Activated CD4-positive, alpha-beta T cell treated with anti-CD3 and anti-CD28 coated beads, Interleukin-10, Interleukin-2, amounts not matched to agents 100 ng/mL and 50 ng/mL, durations not matched to agents 16 hours and 8 hours (primary cell): ENCODE measurements around the gene ARHGAP24.
"Not testable (repeated sequence)": the region's sequence is repeated elsewhere in the genome, so short reads cannot be mapped to it uniquely, and the experiment has no call there.

Experiments used
- DNase-seq: peaks from one replicate; pipeline ENCODE4 v3.0.0-alpha.2; 2020

The ARHGAP24 gene

DNA sequence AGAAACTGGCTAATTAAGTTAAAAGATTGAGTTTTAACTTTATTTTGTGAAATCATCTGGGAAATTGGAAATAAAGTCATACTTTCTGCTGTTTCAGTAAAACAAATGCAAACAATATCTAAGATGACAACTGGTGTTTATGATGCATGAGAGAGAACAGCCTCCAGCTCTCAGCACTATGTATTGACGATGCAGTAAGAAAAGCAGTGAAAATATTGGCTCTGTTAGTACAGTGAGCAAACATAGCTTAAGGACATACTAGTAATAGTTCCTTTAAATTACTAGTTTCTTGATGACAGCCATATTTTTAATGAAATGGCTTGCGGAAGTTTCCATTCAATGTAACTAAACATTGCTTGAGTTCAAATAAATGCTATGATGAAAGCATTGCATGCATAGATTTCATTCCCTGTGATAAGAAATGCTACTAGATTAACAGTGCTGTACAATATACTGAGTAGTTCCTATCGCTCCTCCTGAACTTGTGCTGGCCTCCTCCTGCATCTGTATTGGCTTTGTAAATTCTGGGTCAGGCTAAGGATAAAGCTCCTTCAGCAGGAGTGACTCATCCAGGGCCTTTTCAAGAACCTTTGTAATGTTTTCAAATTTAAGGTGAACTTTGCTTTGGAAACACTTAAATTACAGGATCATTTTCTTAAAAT, 11.6 kb downstream of the ARHGAP24 start:
- no peak for DNase-seq

- DNase-seq = no peak
Measured at GRCh38 chr4:85488416-85488815, 13.5 kb downstream of the ARHGAP24 start.

GRCh38 chr4:85489273-85489981, 14.5 kb downstream of the ARHGAP24 start:
- DNase-seq = no peak

DNA sequence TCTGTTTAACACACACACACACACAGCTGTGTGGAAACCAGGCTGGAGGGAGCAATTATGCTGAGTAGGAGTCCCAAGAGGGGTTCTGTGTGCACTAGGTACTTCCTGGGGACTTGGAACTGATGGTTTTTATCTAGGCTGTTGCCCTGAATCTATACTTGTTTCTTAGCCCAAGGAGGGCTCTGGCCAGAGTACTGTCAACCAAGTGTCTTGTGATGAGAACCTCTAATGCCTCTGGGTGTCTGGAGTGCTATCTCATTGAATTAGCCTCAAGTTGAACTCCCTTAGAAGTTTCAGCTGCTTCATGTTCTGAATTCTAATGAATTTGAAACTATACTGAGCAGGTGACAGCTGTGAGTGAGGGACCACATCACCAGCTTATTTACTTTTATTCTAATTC, 16.6 kb downstream of the ARHGAP24 start:
- no peak for DNase-seq

GRCh38 chr4:85492336-85492735, 17.4 kb downstream of the ARHGAP24 start:
- DNase-seq = no peak

- no peak for DNase-seq
Measured at GRCh38 chr4:85495621-85496020, 20.7 kb downstream of the ARHGAP24 start.

GRCh38 chr4:85496126-85496849, 21.3 kb downstream of the ARHGAP24 start:
- DNase-seq = no peak

GRCh38 chr4:85496933-85497332, 22.0 kb downstream of the ARHGAP24 start:
- no peak for DNase-seq

DNA sequence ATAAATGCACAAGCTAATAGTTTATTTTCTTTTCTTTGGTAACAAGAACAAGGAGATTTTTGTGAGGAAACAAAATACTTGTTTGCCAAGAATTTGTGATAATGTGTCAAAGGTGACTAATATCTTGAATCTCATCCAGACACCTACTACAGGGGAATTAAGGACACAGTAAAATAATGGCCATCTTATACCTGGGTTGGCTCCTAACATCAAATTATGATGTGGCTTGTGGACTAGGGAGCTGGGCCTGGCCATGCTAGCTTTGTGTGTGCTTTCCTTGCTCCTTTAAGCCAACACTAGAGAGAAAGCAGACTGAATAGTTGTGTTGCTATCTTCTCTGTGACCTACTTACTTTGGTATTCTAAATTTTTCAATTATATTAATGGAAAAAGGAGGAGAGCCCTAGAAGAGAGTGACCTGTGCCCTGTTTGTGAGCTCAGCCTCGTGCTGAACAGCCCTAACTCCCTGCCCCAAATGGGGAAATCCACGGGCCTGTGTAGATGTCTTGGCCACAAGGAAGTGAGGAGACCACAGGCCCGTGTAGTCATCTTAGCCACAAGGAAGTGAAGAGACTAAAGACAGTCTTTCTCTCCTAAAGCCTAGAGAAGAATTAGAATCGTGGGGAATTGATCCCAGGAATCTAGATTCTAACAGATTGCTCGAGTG, 23.3 kb downstream of the ARHGAP24 start:
- DNase-seq = no peak

GRCh38 chr4:85499573-85499972, 24.6 kb downstream of the ARHGAP24 start:
- DNase-seq = no peak

DNA sequence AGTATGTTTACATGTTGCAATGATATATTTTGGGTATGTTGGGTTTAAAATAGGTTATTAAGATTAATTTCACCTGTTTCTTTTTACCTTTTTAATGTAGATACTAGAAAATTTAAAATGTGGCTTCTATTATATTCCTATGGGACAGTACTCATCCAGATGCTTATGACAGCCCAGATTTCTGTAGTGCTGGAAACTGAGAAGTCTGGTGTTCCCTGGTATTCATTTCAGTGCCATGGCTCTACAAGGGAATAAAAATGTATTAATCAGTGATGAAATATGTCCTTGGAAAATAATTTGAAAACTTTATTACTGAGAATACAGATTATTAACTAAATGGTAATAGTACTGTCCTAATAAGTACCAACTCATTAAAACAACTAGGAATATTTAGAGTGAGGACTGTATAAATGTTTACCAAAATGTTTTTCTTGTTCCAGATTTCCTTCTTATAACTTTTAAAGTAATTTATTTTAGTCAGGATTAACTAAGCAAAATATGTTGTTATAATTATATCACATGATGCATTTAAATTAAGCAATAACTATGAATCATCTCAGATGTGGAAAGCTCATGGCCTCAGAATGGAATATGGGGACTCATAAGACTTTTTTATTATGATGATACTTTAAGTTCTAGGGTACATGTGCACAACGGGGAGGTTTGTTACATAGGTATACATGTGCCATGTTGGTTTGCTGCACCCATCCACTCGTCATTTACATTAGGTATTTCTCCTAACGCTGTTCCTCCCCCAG, 25.3 kb downstream of the ARHGAP24 start:
- DNase-seq = no peak

DNA sequence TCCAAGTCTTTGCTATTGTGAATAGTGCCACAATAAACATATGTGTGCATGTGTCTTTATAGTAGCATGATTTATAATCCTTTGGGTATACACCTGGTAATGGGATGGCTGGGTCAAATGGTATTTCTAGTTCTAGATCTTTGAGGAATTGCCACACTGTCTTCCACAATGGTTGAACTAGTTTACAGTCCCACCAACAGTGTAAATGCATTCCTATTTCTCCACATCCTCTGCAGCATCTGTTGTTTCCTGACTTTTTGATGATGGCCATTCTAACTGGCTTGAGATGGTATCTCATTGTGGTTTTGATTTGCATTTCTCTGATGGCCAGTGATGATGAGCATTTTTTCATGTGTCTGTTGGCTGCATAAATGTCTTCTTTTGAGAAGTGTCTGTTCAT, 26.2 kb downstream of the ARHGAP24 start:
- not testable (repeated sequence) for DNase-seq

GRCh38 chr4:85508654-85509053, 33.7 kb downstream of the ARHGAP24 start:
- no peak for DNase-seq

GRCh38 chr4:85509882-85510631, 35.1 kb downstream of the ARHGAP24 start:
- DNase-seq = no peak

- no peak for DNase-seq
Measured at GRCh38 chr4:85510632-85510984, 35.7 kb downstream of the ARHGAP24 start.

GRCh38 chr4:85512446-85513205, 37.7 kb downstream of the ARHGAP24 start:
- no peak for DNase-seq

- DNase-seq = no peak
Measured at GRCh38 chr4:85514117-85514516, 39.2 kb downstream of the ARHGAP24 start.

GRCh38 chr4:85514783-85515182, 39.8 kb downstream of the ARHGAP24 start:
- no peak for DNase-seq

GRCh38 chr4:85515701-85516100, 40.8 kb downstream of the ARHGAP24 start:
- no peak for DNase-seq

- not testable (repeated sequence) for DNase-seq
Measured at GRCh38 chr4:85518526-85518925, 43.6 kb downstream of the ARHGAP24 start.
